NCI-H2081 treated with DMSO at 0.1 percent for 48 hours (cell line): ENCODE data around the gene GDE1.
A peak's percentile ranks its signal among the peaks of the same experiment; 100 is the strongest.

Experiments used
- DNase-seq: peaks from one replicate; lab custom pipeline; 2025; lab: John Stamatoyannopoulos, UW

Gene GDE1

GRCh38 chr16:19486051-19486450 is 35.8 kb downstream of the GDE1 start:
- DNase-seq: no peak

GRCh38 chr16:19485611-19486010 is 36.3 kb downstream of the GDE1 start:
- DNase-seq: no peak

GRCh38 chr16:19484096-19484495 is 37.8 kb downstream of the GDE1 start:
- no peak for DNase-seq

- no peak for DNase-seq
These were observed 39.6 kb downstream of the GDE1 start for GRCh38 chr16:19482291-19482690.

- DNase-seq: no peak
These were observed 40.1 kb downstream of the GDE1 start for GRCh38 chr16:19481769-19482168.

- no peak for DNase-seq
These were observed 40.6 kb downstream of the GDE1 start for GRCh38 chr16:19481296-19481695.

GRCh38 chr16:19479302-19479721 is 42.6 kb downstream of the GDE1 start:
- DNase-seq: no peak

- DNase-seq: no peak
These were observed 43.4 kb downstream of the GDE1 start for GRCh38 chr16:19478505-19478904.

GRCh38 chr16:19474617-19475016 is 47.3 kb downstream of the GDE1 start:
- DNase-seq: no peak

GRCh38 chr16:19472482-19472881 is 49.4 kb downstream of the GDE1 start:
- DNase-seq: no peak

GRCh38 chr16:19468300-19468699 is 53.6 kb downstream of the GDE1 start:
- no peak for DNase-seq

- peak; percentile 70 for DNase-seq
These were observed 58.2 kb downstream of the GDE1 start for GRCh38 chr16:19463468-19464315.

GRCh38 chr16:19460397-19460796 is 61.5 kb downstream of the GDE1 start:
- no peak for DNase-seq

- no peak for DNase-seq
These were observed 63.0 kb downstream of the GDE1 start for GRCh38 chr16:19458722-19459379.
